Gastroesophageal sphincter (tissue), 3 donors: ENCODE data around the gene PBX3.

Experiments used
- POLR2AphosphoS5 ChIP-seq: sonication (generic); formaldehyde crosslinking; IDR thresholded peaks from one replicate; pipeline ENCODE4 v1.6.1; 2017; ENCODE audit warnings: antibody characterized with exemption
- TF ChIP-seq, protein P1 (sequence below), 4 experiments: fragments of 200-600 bp in 2 of 4; fragments of 450-650 bp in 2 of 4; sonication (generic) in 1 of 4; IDR thresholded peaks; one replicate each; pipeline ENCODE4 v1.5.1; 2017 to 2019; ENCODE audit warnings: antibody characterized with exemption in 4 of 4, mild to moderate bottlenecking in 2 of 4, moderate library complexity in 2 of 4

DNA sequence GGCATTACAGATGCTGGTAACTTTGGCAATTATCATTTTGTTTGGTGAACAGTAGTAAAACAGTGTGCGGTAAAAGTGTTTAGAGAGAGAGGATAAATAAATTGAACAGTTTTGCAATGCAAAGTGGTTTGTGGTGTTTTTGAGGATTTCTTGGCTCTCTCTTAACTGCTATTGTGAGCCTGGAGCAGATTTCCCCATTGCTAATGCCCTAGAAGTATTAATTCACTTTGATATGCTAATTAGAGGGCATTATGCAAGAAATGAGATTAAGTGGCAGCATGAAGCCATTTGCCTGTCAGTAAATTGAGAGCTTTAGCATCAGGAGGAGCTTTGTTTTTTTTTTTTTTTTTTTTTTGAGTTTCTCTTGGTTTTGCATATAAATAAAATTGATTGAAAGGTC lies 8.2 kb downstream of the PBX3 start:
- TF ChIP-seq, protein P1, sequence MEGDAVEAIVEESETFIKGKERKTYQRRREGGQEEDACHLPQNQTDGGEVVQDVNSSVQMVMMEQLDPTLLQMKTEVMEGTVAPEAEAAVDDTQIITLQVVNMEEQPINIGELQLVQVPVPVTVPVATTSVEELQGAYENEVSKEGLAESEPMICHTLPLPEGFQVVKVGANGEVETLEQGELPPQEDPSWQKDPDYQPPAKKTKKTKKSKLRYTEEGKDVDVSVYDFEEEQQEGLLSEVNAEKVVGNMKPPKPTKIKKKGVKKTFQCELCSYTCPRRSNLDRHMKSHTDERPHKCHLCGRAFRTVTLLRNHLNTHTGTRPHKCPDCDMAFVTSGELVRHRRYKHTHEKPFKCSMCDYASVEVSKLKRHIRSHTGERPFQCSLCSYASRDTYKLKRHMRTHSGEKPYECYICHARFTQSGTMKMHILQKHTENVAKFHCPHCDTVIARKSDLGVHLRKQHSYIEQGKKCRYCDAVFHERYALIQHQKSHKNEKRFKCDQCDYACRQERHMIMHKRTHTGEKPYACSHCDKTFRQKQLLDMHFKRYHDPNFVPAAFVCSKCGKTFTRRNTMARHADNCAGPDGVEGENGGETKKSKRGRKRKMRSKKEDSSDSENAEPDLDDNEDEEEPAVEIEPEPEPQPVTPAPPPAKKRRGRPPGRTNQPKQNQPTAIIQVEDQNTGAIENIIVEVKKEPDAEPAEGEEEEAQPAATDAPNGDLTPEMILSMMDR (IDR thresholded peaks at IDR 0.05): no peak
- TF ChIP-seq POLR2AphosphoS5: peak; percentile 10
